HL-60/S4 treated with phorbol 12-myristate 13-acetate at 8.2 ng/mL for 4 days and 3 days (cell line): ENCODE data around the gene BHLHE23.

Experiments
- in situ Hi-C: fragments of 300-500 bp; cut with MboI; formaldehyde crosslinking; loops from 2 replicates; pipeline ENCODE4 v1.15.0; 2022; ENCODE audit warnings: low sequenced_read_pairs

BHLHE23 gene

DNA sequence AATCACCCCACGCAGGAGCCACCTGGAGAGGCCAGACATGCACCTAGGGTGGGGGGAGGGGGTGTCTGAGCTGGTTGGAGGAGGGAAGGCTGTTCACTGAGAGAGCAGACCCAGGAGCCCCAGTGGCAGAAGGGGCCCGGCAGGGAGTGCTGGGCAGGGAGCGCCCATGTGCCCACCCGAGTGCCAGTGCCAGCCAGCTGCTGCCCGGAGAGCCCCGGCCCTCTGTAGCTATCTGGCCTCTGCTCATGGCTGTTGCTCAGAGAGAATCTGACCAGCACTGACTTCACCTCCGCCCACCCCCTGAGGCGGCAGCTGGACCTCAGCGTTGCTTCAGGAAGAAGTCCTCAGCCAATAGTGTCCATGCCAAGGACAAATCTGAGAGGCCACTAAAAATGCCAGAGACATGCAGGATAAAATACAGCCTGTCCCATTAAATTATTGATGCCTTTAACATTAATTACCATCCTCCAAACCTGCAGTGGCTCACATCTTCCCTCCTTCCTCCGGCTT, 31.5 kb downstream of the BHLHE23 start:
- in situ Hi-C loops = no loop called here

GRCh38 chr20:62972845-62973745, 33.7 kb downstream of the BHLHE23 start:
- in situ Hi-C loops = no loop called here

DNA sequence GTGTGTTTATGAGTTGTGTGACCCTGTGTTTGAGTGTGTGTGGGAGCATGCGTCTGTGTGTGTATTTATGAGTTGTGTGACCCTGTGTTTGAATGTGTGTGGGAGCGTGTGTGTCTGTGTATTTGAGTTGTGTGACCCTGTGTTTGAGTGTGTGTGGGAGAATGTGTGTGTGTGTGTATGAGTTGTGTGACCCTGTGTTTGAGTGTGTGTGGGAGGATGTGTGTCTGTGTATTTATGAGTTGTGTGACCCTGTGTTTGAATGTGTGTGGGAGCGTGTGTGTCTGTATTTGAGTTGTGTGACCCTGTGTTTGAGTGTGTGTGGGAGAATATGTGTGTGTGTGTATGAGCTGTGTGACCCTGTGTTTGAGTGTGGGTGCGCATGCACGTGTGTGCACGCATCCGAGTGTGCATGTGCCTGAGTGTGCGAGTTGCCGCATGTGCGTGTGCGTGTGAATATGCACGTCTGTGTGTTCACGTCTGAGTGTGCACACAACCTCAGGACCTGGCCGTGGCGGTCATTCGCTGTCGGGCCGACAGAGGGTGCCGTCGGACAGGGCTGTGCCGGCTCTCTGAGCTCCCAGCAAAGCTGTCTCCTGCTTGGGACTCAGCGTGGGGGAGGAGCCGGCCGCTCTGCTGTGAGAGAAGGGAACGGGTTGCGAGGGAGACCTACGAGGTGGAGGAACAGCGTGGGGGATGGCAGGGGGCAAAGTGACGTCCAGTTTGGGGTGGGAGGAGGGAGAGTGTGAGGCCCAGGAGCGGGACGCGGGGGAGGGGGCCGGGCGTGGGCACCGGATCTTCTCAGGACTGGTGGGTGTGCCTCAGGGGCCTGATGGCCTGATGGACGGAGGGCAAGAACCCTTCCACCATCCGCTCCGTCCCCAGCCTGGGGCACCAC, 34.6 kb downstream of the BHLHE23 start:
- in situ Hi-C loops = no loop called here

DNA sequence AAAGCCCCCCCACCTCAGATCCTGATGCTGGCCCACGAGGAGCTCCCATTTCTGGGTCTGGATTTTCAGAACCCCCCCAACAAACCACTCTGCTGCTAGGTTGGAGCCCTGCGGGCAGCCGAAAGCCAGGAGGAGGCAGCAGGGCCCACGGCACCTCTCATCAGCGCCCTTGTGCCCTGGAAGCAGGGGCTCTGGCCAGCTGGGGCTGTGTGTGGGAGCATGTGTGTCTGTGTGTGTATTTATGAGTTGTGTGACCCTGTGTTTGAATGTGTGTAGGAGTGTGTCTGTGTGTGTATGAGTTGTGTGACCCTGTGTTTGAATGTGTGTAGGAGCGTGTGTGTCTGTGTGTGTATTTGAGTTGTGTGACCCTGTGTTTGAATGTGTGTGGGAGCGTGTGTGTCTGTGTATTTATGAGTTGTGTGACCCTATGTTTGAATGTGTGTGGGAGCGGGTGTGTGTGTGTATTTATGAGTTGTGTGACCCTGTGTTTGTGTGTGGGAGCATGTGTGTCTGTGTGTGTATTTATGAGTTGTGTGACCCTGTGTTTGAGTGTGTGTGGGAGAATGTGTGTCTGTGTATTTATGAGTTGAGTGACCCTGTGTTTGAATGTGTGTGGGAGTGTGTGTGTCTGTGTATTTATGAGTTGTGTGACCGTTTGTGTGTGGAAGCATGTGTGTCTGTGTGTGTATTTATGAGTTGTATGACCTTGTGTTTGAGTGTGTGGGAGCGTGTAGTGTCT, 35.4 kb downstream of the BHLHE23 start:
- in situ Hi-C loops = no loop called here

DNA sequence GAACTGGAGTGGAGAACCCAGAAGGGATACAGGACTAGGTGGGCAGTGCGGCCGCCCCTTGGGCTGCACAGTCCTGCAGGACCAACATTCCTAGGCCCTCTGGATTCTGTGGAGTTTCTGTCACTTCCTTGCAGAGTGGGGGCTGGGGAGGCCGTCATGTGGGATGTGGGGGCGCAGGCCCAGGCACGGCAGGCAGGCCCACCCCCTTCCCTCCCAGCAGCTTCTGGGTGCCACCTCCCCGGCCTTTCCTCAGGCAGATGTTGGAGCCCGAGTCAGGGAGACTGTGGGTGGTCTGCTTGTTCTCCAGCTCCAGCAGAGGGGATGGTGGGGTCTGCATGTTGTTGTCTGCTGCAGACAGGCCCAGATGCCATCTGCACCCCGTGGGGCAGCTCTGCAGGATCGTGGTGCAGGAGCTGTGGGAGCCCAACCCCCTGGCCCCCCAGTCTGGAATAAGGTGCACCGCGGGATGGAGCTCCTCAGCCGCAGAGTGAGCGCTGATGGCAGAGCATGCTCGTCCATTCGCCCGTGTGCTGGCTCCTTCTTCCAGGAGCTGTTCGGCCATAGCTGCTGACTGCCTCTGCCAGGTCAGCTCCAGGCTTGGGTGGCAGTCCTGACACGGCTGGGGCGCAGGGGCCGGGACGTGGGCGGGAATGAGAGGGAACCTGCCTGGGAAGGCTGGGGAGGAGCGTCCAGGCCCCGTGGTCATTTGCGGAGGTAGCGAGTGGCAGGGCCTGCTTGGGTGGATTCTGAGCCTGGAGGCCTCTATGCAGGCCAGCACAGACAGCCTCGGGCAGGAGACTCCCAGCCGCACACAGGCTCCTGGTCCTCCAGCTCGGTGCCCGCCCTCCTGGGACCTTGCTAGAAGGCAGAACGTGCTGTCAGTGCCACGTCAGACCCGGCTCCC, 36.2 kb downstream of the BHLHE23 start:
- in situ Hi-C loops = no loop called here

- in situ Hi-C loops = no loop called here
These were observed 36.8 kb downstream of the BHLHE23 start for GRCh38 chr20:62969939-62970306.

DNA sequence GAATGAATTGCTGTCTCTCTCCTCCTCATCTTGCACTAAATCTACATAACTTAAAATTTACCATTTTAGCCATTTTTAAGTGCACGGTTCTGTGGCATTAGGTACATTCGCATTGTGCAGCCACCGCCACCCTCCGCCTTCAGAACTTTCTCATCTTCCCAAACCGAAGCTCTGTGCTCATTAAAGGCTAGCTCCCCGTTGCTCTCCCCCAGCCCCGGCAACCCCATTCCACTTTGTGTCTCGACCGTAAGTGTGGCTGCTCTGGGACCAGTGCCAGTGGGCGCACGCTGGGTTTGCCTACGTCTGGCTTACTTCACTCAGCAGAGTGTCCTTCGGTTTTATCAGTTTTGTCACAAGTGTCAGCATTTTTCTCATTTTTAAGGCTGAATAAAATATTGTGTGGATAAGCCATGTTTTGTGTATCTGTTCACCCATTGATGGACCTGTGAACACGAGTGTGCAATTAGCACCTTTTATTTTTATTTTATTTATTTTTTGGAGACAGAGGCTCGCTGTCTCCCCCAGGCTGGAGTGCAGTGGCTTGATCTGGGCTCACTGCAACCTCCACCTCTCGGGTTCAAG, 37.5 kb downstream of the BHLHE23 start:
- in situ Hi-C loops = no loop called here

GRCh38 chr20:62968378-62969178, 38.2 kb downstream of the BHLHE23 start:
- in situ Hi-C loops = no loop called here

DNA sequence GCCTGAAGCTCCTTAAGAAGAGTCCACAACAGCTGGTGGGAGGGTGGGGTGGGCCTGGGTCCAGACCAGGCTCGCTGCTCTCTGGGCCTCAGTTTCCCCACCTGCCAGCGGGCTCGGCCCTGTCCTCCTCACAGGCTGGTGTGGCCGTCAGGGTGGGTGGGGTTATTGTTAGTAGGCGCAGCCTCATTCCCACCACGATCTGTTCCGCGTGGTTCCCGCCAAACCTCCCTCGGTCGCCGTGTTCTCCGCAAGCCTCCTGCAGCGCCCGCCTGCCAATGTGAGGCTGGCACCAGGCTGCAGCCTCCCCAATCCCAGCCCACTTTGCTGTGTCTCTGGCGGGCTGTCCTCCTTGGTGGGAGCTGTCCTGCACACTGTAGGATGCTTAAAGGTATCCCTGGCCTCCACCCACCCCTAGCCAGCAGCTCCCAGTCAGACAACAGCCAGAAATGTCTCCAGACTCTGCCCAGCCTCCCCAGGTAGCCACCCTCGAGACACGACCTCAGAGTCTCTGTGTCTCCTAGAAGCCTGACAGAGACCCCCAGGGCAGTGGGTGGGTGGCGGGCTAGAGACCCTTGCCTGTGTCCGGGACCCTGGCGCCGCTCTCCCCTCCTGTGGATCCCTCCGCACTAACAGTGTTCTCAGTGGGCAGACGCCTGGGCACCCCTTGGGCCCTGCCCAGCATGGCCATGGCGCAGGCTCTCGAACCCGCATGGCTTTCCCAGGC, 39.0 kb downstream of the BHLHE23 start:
- in situ Hi-C loops = no loop called here

- in situ Hi-C loops = no loop called here
These were observed 39.6 kb downstream of the BHLHE23 start for GRCh38 chr20:62967149-62967501.

DNA sequence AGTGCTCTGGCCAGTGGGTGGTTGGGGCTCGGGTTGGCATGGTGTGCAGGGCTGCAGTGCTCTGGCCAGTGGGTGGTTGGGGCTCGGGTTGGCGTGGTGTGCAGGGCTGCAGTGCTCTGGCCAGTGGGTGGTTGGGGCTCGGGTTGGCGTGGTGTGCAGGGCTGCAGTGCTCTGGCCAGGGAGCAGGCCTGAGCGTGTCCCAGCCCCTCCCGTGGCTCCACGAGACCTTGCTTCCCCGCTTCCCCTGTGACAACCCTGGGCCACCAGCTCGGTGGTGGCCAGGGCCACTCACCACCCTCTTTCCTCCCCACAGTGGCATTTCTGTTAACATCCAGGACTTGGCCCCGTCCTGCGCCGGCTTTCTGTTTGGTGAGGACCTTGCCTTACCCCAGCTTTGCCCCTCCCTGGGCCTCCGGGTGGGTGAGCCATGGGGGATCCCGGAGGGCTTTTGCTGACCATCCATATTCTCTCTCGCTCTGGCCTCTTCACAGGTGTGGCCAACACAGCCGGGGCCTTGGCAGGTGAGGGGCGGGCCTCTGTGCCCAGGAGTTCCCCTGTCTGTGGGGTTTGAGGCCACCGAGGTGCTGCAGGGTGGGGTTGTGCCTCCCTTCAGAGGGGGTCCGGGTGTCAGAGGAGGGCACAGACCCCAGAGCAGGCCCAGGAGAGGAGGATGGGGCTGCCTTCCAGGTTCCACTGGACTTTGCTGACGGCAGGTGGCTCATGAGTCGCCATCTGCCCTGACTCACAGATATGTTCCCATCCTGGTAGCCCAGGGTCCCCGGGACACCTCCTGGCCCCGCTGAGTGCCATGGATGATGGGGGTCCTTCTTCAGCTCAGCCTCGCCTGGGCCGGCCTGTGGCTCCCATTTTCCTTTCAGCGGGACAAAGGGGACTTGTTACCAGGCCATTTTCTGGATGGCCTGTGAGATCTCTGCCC, 40.3 kb downstream of the BHLHE23 start:
- in situ Hi-C loops = no loop called here

GRCh38 chr20:62965363-62965771, 41.4 kb downstream of the BHLHE23 start:
- in situ Hi-C loops = no loop called here

- in situ Hi-C loops = no loop called here
These were observed 42.1 kb downstream of the BHLHE23 start for GRCh38 chr20:62964700-62965099.

DNA sequence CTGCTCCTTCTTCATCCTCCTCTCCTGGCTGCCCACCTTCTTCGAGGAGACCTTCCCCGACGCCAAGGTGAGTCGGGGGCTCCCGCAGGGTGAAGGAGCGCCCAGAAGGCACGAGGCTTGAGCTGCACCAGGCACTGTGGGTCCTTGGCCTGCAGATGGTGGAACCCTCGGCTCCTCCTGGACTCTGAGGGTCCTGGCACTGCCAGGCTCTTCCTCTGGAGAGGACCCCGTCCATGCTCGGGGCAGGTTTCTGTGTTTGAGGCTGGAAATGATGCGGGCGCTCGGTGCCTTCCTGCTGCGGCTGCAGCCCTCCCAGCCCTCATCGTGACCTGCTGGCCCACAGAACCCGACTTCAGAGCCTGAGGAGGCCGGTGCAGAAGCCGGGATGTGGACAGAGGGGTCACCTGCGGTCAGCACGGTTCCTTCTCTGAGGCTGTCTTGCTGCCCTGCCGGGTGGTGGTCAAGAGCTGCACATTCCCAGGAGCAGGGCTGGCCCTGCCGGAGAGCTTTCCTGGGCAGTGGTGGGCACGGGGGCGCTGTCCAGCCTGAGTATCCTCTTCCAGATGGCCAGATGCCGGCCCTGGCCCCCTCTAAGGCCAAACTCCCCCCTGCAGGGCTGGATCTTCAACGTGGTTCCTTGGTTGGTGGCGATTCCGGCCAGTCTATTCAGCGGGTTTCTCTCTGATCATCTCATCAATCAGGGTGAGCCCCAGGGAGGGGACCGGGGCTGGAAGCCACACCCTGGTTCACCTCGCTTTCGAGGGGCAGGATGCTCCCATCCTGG, 43.0 kb downstream of the BHLHE23 start:
- in situ Hi-C loops = no loop called here

GRCh38 chr20:62962891-62963613, 43.7 kb downstream of the BHLHE23 start:
- in situ Hi-C loops = no loop called here
